HL-60 (cell line): ENCODE measurements around the gene ASB18.

ENCODE experiments used
- DNase-seq, 2 experiments: peaks; one replicate each; pipeline ENCODE4 v3.0.0-alpha.2; 2010 to 2020; ENCODE audit warnings: low read depth in 1 of 2, low spot score in 1 of 2
- H3K27ac ChIP-seq: fragments of 250-450 bp; sonication (Bioruptor Pico); replicated peaks from 2 replicates; pipeline ENCODE4 v1.5.1; 2020; ENCODE audit warnings: mild to moderate bottlenecking, moderate library complexity
- H3K27me3 ChIP-seq: fragments of 250-450 bp; sonication (Bioruptor Pico); 2 replicates; pipeline ENCODE4 v1.5.1; 2021; ENCODE audit warnings: mild to moderate bottlenecking, moderate library complexity; ENCODE audit not compliant: insufficient read depth, poor library complexity, severe bottlenecking
- H3K4me3 ChIP-seq: replicated peaks from 2 replicates; pipeline ENCODE4 v1.5.1; 2011; ENCODE audit warnings: mild to moderate bottlenecking, control low read depth, low read length; ENCODE audit not compliant: insufficient read depth
- GABPA ChIP-seq: IDR thresholded peaks from 2 replicates; pipeline ENCODE4 v1.6.1; 2012; ENCODE audit warnings: low read depth
- POLR2AphosphoS5 ChIP-seq: IDR thresholded peaks from 2 replicates; pipeline ENCODE4 v1.6.1; 2012; ENCODE audit warnings: low read depth
- SPI1 ChIP-seq: IDR thresholded peaks from 2 replicates; pipeline ENCODE4 v1.6.1; 2012; ENCODE audit warnings: low read depth, mild to moderate bottlenecking, borderline replicate concordance
- TF ChIP-seq, protein P1 (sequence below): IDR thresholded peaks from one replicate; pipeline ENCODE4 v1.5.1; 2011; ENCODE audit warnings: low read length, control low read depth, inconsistent platforms; ENCODE audit not compliant: insufficient read depth
- TF ChIP-seq, protein P2 (sequence below): IDR thresholded peaks from 2 replicates; pipeline ENCODE4 v1.6.1; 2012; ENCODE audit warnings: low read depth; ENCODE audit not compliant: insufficient replicate concordance

Gene ASB18

GRCh38 chr2:236256366-236256985 lies 7.7 kb downstream of the ASB18 start:
- H3K4me3 ChIP-seq: no peak overlapping the region
- H3K27me3 ChIP-seq: no peaks in the 10 kb centered on the region
- TF ChIP-seq, protein P1, sequence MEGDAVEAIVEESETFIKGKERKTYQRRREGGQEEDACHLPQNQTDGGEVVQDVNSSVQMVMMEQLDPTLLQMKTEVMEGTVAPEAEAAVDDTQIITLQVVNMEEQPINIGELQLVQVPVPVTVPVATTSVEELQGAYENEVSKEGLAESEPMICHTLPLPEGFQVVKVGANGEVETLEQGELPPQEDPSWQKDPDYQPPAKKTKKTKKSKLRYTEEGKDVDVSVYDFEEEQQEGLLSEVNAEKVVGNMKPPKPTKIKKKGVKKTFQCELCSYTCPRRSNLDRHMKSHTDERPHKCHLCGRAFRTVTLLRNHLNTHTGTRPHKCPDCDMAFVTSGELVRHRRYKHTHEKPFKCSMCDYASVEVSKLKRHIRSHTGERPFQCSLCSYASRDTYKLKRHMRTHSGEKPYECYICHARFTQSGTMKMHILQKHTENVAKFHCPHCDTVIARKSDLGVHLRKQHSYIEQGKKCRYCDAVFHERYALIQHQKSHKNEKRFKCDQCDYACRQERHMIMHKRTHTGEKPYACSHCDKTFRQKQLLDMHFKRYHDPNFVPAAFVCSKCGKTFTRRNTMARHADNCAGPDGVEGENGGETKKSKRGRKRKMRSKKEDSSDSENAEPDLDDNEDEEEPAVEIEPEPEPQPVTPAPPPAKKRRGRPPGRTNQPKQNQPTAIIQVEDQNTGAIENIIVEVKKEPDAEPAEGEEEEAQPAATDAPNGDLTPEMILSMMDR: no peak
- TF ChIP-seq SPI1: no peak
- no peak for DNase-seq
- no peak overlapping the region for H3K27ac ChIP-seq

- Histone ChIP-seq H3K27me3 (no peaks in the 10 kb centered on the region), H3K4me3 (no peak overlapping the region), H3K27ac (no peak overlapping the region)
- no peak for DNase-seq
- TF ChIP-seq POLR2AphosphoS5 (no peak), GABPA (no peak), SPI1 (no peak)
- TF ChIP-seq, protein P2, sequence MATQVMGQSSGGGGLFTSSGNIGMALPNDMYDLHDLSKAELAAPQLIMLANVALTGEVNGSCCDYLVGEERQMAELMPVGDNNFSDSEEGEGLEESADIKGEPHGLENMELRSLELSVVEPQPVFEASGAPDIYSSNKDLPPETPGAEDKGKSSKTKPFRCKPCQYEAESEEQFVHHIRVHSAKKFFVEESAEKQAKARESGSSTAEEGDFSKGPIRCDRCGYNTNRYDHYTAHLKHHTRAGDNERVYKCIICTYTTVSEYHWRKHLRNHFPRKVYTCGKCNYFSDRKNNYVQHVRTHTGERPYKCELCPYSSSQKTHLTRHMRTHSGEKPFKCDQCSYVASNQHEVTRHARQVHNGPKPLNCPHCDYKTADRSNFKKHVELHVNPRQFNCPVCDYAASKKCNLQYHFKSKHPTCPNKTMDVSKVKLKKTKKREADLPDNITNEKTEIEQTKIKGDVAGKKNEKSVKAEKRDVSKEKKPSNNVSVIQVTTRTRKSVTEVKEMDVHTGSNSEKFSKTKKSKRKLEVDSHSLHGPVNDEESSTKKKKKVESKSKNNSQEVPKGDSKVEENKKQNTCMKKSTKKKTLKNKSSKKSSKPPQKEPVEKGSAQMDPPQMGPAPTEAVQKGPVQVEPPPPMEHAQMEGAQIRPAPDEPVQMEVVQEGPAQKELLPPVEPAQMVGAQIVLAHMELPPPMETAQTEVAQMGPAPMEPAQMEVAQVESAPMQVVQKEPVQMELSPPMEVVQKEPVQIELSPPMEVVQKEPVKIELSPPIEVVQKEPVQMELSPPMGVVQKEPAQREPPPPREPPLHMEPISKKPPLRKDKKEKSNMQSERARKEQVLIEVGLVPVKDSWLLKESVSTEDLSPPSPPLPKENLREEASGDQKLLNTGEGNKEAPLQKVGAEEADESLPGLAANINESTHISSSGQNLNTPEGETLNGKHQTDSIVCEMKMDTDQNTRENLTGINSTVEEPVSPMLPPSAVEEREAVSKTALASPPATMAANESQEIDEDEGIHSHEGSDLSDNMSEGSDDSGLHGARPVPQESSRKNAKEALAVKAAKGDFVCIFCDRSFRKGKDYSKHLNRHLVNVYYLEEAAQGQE: no peak
- TF ChIP-seq, protein P1: no peak
These were observed 9.5 kb downstream of the ASB18 start for GRCh38 chr2:236254674-236255073.

- DNase-seq: no peak
- Histone ChIP-seq H3K27me3 (no peaks in the 10 kb centered on the region), H3K27ac (no peak overlapping the region), H3K4me3 (no peak overlapping the region)
- TF ChIP-seq, protein P2: no peak
- TF ChIP-seq POLR2AphosphoS5: no peak
- no peak for TF ChIP-seq SPI1
- no peak for TF ChIP-seq GABPA
- TF ChIP-seq, protein P1: no peak
These were observed 10.2 kb downstream of the ASB18 start for GRCh38 chr2:236254001-236254400.

GRCh38 chr2:236252602-236253001 lies 11.6 kb downstream of the ASB18 start:
- DNase-seq: no peak
- Histone ChIP-seq H3K4me3 (no peak overlapping the region), H3K27me3 (no peaks in the 10 kb centered on the region), H3K27ac (no peak overlapping the region)
- TF ChIP-seq, protein P1: no peak
- TF ChIP-seq, protein P2: no peak
- no peak for TF ChIP-seq GABPA
- TF ChIP-seq POLR2AphosphoS5: no peak
- TF ChIP-seq SPI1: no peak
